Measurements from ENCODE around the gene SEMA6B. TPM values are rescaled to one million over a fixed set of nuclear protein-coding genes. Genes with fewer than 3 reads are reported as not detected.

Gene SEMA6B
- total and polyA plus RNA-seq, 10 of the 15 experiments (the other 5 are each of a cell fraction or from before 2014, with no cell fraction given), result 0.13 TPM; not detected in 9

DNA sequence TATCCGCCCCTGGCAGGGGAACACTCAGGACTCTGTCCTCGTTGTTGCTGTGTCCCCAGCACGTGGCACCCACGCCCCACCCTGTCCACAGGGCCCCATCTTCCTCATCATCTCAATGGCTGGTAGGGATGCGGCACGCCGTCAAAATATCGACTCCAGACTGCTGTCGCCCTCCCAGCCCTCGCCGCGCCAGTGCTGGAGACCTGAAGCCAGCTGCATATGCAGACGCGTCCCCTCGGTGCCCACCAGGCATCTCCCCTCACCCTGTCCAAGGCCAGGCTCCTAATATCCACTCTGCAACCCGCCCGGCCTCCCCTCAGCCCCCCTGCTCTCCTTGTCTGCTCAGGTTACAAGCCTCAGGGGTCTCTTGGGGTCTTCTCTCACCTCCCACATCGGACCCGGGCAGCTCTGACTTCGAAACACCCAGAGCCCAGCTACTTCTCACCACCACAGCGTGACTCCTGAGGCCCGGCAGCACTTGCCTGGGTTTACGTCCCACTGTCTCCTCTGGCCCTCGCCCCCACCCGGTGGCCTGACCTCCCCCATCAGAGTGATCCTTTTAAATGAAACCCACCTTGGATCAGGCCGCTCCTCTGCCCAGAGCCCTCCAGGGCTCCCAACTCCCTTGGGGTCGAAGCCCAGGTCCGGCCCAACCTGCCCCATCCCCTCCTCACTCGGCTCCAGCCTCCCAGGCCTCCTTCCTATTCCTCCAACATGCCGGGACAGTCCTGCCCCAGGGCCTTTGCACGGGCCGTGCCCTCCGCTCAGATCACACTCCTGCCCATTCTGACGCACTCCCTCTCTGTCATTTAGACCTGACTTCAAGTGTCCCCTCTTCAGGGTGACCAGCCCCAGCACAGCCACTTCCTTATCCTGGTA is 53.7 kb downstream of the SEMA6B start:
- Histone ChIP-seq H3K9ac (ENCODE audit: control insufficient read depth, insufficient read depth, low read length) (no peak overlapping the region), H4K20me1 (ENCODE audit: control insufficient read depth, insufficient read depth) (no peaks in the 10 kb centered on the region), H3K27me3 (replicated peaks in 1 of 2; ENCODE audit: control insufficient read depth in 2 of 2, insufficient read depth in 2 of 2, low read length in 1 of 2) (no peaks in the 10 kb centered on the region), H2AFZ (ENCODE audit: control insufficient read depth, low read depth, low read length) (no peak overlapping the region), H3K36me3 (ENCODE audit: control insufficient read depth in 2 of 2, insufficient read depth in 2 of 2, low read length in 1 of 2) (no peaks in the 10 kb centered on the region; a peak in 1 of 4 replicates), H3K4me1 (ENCODE audit: control insufficient read depth, insufficient read depth, low read length) (no peaks in the 10 kb centered on the region), H3K4me2 (ENCODE audit: control insufficient read depth, insufficient read depth) (no peak overlapping the region), H3K4me3 (no peak overlapping the region), H3K9me3 (replicated peaks; ENCODE audit: control insufficient read depth, insufficient read depth, low read length) (no peaks in the 10 kb centered on the region), H3K79me2 (ENCODE audit: control insufficient read depth, insufficient read depth, low read length) (no peaks in the 10 kb centered on the region), H3K27ac (ENCODE audit: control insufficient read depth, insufficient read depth) (no peak overlapping the region)
- 97% methylated on average over 28 of the region's 34 CpGs for WGBS (ENCODE audit: insufficient coverage, insufficient replicate concordance, low lambda C conversion rate, missing lambda C conversion rate)
- DNase-seq (ENCODE audit: low read depth, low spot score) (no peak), FAIRE-seq (no peak), ATAC-seq (no peak)
- in situ Hi-C loops (cut with MboI), result no loop called here
- no TSS peak for BruUV-seq (replicated peaks)
- ChIA-PET POLR2A (no interaction called here), CTCF (no interaction called here), RAD21 (ENCODE audit: unreplicated experiment) (no interaction called here), SMC1A (ENCODE audit: uncharacterized antibody, unreplicated experiment) (no interaction called here)
- intact Hi-C loops (cut with micrococcal nuclease; ENCODE audit: unreplicated experiment), result no loop called here
- TF ChIP-seq SRF (IDR thresholded peaks at IDR 0.05; ENCODE audit: low read depth in 2 of 2, low read length in 2 of 2) (no peak), JUND (IDR thresholded peaks at IDR 0.05; ENCODE audit: low read depth, low read length) (no peak), ZNF217 (IDR thresholded peaks at IDR 0.05) (no peak), BACH1 (IDR thresholded peaks at IDR 0.05; ENCODE audit: borderline replicate concordance) (no peak), RAD21 (IDR thresholded peaks at IDR 0.05; ENCODE audit: insufficient read depth, low read depth, low read length) (no peak), ZZZ3 (IDR thresholded peaks at IDR 0.05; ENCODE audit: control insufficient read depth, insufficient read length, low read depth) (no peak), DPF2 (IDR thresholded peaks at IDR 0.05) (no peak), PML (IDR thresholded peaks at IDR 0.05; ENCODE audit: low read length) (no peak), CEBPB (IDR thresholded peaks at IDR 0.05; ENCODE audit: borderline replicate concordance in 1 of 2, low read depth in 2 of 2, low read length in 2 of 2) (no peak), RFX5 (IDR thresholded peaks at IDR 0.05; ENCODE audit: low read depth, low read length) (no peak)
- TF ChIP-seq, protein P1, sequence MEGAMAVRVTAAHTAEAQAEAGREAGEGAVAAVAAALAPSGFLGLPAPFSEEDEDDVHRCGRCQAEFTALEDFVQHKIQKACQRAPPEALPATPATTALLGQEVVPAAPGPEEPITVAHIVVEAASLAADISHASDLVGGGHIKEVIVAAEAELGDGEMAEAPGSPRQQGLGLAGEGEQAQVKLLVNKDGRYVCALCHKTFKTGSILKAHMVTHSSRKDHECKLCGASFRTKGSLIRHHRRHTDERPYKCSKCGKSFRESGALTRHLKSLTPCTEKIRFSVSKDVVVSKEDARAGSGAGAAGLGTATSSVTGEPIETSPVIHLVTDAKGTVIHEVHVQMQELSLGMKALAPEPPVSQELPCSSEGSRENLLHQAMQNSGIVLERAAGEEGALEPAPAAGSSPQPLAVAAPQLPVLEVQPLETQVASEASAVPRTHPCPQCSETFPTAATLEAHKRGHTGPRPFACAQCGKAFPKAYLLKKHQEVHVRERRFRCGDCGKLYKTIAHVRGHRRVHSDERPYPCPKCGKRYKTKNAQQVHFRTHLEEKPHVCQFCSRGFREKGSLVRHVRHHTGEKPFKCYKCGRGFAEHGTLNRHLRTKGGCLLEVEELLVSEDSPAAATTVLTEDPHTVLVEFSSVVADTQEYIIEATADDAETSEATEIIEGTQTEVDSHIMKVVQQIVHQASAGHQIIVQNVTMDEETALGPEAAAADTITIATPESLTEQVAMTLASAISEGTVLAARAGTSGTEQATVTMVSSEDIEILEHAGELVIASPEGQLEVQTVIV (IDR thresholded peaks at IDR 0.05; ENCODE audit: borderline replicate concordance, partially characterized antibody), result no peak
- TF ChIP-seq, protein P2, sequence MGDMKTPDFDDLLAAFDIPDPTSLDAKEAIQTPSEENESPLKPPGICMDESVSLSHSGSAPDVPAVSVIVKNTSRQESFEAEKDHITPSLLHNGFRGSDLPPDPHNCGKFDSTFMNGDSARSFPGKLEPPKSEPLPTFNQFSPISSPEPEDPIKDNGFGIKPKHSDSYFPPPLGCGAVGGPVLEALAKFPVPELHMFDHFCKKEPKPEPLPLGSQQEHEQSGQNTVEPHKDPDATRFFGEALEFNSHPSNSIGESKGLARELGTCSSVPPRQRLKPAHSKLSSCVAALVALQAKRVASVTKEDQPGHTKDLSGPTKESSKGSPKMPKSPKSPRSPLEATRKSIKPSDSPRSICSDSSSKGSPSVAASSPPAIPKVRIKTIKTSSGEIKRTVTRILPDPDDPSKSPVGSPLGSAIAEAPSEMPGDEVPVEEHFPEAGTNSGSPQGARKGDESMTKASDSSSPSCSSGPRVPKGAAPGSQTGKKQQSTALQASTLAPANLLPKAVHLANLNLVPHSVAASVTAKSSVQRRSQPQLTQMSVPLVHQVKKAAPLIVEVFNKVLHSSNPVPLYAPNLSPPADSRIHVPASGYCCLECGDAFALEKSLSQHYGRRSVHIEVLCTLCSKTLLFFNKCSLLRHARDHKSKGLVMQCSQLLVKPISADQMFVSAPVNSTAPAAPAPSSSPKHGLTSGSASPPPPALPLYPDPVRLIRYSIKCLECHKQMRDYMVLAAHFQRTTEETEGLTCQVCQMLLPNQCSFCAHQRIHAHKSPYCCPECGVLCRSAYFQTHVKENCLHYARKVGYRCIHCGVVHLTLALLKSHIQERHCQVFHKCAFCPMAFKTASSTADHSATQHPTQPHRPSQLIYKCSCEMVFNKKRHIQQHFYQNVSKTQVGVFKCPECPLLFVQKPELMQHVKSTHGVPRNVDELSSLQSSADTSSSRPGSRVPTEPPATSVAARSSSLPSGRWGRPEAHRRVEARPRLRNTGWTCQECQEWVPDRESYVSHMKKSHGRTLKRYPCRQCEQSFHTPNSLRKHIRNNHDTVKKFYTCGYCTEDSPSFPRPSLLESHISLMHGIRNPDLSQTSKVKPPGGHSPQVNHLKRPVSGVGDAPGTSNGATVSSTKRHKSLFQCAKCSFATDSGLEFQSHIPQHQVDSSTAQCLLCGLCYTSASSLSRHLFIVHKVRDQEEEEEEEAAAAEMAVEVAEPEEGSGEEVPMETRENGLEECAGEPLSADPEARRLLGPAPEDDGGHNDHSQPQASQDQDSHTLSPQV (IDR thresholded peaks at IDR 0.05), result no peak
- TF ChIP-seq, protein P3, sequence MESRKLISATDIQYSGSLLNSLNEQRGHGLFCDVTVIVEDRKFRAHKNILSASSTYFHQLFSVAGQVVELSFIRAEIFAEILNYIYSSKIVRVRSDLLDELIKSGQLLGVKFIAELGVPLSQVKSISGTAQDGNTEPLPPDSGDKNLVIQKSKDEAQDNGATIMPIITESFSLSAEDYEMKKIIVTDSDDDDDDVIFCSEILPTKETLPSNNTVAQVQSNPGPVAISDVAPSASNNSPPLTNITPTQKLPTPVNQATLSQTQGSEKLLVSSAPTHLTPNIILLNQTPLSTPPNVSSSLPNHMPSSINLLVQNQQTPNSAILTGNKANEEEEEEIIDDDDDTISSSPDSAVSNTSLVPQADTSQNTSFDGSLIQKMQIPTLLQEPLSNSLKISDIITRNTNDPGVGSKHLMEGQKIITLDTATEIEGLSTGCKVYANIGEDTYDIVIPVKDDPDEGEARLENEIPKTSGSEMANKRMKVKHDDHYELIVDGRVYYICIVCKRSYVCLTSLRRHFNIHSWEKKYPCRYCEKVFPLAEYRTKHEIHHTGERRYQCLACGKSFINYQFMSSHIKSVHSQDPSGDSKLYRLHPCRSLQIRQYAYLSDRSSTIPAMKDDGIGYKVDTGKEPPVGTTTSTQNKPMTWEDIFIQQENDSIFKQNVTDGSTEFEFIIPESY (IDR thresholded peaks at IDR 0.05), result no peak
- TF ChIP-seq, protein P4, sequence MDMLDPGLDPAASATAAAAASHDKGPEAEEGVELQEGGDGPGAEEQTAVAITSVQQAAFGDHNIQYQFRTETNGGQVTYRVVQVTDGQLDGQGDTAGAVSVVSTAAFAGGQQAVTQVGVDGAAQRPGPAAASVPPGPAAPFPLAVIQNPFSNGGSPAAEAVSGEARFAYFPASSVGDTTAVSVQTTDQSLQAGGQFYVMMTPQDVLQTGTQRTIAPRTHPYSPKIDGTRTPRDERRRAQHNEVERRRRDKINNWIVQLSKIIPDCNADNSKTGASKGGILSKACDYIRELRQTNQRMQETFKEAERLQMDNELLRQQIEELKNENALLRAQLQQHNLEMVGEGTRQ (IDR thresholded peaks at IDR 0.05; ENCODE audit: borderline replicate concordance, low read depth, low read length), result no peak

Measured in GM12878 (cell line).